T follicular helper cell (primary cell): Measurements from ENCODE around the gene TTLL13.
"Not testable (repeated sequence)": the region's sequence is repeated elsewhere in the genome, so short reads cannot be mapped to it uniquely, and the experiment has no call there.

Source experiments
- DNase-seq: peaks from one replicate; pipeline ENCODE4 v3.0.0-alpha.2; 2020; ENCODE audit warnings: low read depth

TTLL13 gene

DNA sequence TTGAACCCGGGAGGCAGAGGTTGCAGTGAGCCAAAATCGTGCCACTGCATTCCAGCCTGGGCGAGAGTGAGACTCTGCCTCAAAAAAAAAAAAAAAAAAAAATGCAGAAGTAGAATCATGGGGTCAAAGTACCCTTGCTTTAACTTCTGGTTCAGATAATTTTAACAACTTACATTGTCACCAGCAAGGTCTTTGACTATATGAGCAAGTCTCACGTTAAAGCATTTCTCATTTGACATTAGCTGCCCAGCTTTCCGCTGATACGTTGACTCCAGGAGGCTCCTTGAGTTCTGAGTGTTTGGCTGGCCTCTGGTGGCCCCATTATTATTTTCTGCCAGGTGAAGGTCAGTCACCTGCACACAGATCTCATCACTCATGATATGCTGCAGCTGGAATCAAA, 32.3 kb downstream of the TTLL13 start:
- DNase-seq: not testable (repeated sequence)

DNA sequence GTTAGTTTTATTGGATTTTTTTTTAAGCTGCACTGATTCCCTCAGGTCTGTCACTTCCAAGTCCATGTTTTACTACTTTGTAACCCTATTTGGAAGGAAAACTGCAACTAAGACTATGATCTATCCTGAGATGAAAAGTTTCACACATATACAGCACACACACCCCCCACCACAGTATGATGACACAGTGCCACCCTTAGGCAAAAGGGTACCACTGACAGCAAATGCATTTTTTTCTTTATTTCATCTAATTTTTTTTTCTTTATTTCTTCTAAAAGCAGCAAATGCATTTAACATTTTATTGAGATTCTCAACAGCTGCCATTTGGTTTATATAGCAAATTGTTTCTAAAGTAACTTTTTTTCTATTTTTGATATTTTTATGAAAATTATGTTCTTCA, 37.3 kb downstream of the TTLL13 start:
- peak; percentile 33 for DNase-seq

DNA sequence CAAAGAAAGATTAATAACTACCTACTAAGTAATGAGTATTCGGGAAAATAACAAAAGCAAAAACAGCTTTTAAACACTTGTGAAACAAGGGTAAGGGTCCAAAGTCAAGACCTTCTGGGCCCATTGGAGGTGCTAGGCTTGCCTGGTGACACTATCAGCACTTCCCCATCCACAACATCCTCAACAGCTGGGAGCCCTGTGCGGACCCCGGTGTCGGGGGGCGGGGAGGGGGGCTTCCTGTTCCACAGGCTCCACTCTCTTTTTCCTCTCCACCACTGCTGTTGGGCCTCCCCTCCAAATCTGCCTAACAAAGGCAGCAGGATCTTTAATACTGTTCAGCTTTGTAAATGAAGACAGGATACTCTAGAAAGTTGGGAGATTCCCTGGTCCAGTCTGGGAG, 37.7 kb downstream of the TTLL13 start:
- no peak for DNase-seq

DNA sequence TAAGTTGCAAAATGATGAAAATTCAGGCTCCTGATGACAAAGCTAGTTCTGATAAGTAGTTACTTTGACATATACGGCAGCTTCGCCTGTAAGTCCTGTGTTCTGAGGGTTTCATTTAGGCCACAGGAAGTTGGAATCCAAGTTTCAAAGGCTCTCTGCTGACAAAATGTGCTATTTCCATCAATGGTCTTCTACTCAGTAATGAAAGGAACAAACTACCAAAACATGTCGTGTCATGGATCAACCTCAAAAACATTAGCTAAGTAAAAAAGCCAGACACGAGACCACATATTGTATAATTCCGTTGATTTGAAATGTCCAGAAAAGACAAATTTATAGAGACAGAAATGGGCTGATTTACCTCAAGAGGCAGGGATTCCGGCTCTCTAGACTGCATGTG, 38.6 kb downstream of the TTLL13 start:
- no peak for DNase-seq

DNA sequence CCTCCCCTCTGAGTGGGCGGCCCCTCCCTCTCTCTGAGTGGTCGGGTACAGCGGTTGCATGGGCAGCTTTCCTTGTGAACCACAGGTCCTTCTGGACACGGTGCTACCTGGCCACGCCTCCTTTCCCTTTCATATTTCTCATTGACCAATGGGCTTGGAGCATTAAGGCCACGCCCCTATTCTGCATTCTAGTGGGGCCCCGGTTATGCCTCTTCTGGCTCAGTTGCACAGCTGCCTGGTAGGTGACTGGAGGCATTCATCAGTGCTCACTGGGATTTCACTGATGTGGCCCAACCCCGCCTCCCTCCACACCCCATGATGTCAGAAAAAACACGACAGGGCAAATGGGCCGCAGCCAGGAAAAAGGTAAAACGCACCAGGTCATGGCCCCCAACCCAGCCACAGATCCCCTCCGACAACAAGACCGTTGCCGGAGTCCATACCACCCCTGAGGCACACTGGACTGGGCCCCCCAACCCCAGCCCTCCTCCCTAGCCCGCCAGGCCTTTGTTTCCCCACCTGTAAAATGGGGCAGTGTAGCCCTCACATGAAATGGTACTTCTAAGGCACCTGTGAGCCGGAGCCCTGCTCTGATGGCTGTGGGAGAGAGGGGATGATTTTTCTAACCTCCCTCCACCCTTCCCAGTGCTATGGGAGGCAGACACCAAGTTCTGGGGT, 42.5 kb downstream of the TTLL13 start:
- DNase-seq: no peak

DNA sequence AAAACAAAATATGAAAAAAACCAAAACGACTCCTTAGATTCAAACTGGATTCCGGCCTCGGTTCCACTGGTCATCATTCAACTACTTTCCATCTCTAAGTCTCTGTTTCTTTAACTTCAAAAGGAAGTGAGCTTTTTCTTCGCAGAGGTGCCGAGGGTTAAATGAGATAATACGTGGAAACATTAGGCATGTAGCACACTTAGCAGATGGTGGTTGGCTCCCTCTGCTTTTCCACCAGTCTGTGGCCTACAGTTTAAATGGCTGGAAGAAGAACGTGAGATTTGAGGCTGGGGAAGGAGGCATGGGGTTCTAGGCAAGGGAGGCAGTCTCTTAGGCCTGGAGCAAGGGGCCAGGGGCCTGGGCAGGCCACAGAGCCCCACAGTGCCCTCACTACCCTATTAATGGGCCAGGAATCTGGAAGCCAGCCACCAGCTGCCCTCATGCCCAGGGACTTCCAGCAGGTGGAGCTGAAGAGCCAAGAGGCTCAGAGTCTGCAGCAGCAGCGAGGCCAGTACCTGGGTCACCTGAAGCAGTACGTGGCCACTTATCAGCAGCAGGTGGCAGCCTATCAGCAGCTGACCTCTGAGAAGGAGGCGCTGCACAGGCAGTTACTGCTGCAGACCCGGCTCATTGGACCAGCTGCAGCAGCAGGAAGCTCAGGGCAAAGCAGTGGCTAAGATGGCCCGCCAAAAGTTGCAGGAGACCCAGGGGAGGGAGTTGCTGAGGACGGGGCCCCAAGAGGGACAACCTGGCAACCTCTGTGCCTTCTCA, 43.9 kb downstream of the TTLL13 start:
- DNase-seq: peak; percentile 54

DNA sequence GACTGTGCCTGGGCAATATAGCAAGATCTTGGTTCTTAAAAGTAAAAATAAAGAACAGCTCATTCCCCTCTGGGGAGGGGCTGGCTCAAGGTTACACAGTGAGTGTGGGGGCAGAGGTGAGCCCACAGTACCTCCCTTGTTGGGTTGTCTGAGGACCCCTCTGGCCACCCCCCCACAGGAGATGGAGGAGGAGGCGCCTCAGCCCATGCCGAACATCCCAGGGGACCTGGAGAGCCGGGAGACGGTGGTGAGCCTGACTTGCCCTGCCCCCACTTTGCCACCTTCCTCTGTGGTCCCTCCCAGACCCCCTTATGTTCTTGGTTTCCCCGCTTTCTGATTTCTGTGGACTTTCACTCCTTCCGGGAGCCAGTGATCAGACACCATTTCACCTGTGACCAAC, 44.8 kb downstream of the TTLL13 start:
- no peak for DNase-seq

DNA sequence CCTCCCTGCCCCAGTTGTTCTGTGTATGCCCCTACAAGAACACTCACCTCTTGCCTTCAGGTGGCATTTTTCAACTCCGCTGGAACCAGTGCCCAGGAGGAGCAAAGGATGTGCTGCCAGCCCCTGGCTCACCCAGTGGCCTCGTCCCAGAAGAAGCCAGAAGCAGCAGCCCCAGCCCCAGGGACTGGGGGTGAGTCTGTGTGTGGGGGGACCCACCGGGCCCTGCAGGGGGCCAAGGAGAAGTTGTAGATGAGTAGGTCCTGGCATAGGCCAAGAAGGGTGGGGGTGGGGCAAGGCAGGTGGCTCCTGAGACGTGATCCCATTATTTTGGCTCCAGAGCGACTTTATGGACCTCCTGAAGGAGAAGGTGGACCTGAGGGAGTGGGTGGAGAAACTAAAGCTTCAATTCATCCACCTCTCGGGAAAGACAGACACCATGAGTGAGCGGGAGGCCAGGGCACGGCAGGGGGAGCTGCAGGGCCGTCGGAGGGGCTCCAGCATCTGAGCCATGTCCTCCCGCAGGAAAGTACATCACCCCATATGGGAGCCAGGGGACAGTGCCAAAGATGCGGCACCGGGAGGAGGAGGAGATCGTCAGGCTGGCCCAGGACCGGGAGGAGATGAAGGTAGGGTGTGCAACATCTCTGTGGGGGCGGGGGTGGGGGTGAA, 45.4 kb downstream of the TTLL13 start:
- DNase-seq: no peak

DNA sequence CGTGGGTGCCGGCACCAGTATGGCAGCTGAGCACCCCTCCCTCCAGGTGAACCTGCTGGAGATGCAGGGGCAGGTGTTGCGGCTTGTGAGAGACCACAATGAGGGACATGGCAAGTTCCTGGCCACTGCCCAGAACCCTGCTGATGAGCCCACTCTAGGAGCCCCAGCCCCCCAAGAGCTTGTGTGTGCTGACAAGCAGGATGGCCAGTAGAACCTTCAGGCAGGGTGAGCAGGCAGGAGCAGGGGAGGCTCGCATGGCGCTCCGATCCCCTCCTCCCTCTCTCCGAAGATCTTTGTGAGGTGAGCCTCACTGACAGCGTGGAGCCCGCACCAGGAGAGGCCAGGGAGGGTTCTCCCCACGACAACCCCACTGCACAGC, 45.9 kb downstream of the TTLL13 start:
- DNase-seq: no peak

DNA sequence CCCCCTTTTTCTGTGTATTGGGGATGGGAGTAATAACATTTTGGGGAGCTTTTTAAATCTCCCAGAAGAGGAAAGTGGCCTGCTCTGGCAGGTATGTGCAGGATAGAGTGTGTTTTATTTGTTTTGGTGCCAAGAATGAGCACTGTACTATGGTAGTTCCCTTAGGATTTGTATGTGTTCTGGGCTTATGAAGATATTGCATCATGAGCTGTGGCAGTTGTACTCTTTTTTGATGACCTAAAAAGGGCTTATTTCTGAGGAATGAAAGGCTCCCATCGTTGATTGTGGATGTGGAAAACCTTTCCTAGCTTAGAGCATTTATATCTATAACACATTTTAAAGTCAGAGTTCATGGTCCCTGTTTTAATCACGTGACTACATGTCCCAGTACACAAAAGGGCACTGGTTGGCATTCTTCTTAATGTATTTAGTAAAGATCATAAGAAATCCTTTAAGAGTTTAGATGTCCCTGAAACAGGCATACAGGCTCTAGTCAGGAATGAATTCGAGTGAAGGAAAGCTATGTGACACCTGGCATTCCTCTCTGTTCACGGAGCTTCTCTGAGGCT, 47.0 kb downstream of the TTLL13 start:
- not testable (repeated sequence) for DNase-seq

DNA sequence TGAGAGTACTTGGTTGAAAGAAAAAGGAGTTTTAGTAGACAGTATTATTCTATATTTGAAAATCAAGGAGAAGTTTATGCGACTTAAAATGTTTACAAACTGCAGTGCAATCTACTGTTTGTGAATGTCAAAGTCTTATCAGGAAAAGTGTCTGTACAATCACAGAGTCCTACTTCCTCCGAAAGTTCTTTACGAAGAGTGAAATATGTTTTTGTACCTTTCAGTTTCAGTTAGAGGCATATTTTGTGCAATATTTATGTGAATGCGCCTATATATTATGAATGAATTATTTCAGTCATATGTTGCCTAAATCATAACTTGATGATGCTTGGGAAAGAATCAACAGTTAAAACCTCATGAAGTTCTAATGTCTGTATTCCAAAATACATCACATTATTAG, 47.7 kb downstream of the TTLL13 start:
- no peak for DNase-seq

DNA sequence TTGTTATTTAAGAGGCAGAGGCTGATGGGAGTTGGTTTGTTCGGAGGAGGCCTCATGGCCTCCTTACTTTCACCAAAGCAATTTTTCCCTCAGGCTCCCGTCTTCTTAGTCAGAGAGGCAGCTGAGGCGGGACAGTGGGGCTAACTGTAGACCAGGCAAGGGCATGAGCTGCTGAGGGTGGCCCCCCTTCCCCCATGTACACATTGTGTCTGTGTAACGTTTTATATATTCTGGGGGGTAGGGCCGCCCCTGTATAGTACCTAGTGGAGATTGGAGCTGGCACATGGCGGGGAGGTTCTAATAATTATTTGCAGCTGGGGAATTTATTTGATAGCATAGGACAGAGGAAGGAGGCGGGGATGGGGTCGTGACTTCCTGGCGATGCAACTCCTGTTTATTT, 51.2 kb downstream of the TTLL13 start:
- no peak for DNase-seq

DNA sequence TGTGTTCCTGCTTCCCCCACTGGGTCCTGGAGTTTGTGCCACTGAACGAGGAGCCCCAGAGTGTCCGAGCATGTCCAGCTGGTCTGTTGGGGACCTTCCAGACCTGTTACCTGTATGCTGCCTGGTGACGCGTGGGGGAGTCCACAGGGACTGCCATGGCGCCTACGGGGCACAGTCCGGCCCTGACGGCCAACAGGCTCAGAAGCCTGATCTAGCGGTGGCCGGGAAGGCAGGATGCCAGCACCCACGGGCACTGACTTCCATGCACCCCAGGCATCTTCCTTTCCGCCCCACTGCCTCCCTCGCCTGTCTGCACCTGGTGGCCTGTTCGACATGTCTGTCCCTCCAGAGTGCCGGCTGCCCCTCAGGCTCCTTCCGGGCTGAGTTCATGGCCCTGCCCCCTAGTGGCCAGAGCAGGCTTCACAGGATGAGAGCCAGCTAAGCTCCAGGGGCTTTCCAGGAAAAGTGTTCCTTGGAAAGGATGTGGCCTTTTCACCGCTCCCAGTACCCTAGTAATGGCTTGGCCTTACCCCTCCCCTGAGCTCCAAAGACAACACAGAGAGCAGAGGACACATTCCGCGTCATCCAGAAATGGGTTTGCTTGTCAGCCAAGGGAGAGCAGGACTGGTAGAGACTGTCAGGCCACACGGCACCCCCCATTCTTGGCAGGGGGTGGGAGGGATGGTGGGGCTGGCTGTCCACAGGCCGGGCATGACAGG, 51.8 kb downstream of the TTLL13 start:
- peak; percentile 27 for DNase-seq

DNA sequence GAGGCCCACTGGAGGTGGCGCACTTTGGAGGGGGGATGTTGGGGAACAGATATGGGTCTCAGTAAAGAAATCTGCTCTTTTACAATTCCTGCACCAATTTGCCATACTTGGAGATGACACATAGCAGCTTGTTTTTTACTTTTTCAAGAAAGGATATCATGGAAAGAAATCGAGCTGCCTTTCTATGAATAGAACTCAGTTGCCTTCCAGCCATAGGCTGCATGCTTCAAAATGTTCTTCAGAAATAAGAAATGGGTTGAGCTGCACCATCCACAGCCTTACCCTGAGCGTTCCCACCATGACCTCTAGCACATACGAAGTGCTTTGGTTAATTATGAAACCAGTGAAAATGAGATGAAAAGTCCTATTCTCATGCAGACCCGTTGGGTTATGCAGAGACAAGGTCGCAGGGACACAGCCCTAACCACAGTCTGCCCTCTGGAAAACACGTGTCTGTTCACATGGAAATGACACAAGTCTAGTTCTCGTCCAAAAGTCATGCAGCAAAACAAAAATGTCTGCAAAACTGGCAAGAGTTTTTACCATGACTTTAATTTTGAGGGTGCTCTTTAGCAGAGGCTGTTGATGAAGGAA, 52.4 kb downstream of the TTLL13 start:
- DNase-seq: no peak

DNA sequence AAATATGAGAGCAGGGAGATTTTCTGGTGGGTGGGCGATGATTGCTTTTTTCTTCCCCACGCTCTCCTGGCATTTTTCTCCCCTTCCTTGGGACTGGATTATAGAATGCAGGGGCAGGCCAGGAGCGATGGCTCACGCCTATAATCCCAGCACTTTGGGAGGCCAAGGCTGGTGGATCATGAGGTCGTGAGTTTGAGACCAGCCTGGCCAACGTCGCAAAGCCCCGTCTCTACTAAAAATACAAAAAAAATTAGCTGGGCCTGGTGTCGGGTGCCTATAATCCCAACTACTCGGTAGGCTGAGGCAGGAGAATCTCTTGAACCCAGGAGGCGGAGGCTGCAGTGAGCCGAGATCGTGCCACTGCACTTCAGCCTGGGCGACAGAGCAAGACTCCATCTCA, 56.0 kb downstream of the TTLL13 start:
- not testable (repeated sequence) for DNase-seq

DNA sequence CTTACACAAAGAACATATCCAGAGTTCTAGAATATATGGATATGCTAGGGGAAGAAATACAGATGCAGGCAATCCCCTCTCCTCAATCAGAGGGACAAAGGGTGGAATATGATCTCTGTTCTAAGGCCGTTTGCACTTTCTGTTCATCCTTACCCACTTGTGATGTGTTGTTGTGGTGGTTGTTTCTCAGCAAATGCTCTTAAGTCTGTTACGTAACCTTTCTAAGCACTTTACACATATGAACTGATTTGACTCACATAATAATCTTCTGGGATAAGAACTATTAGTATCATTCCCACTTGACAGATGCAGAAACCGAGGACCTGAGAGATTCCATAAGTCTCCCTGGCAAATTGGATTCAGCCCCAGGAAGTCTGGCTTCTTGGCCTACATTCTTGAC, 56.6 kb downstream of the TTLL13 start:
- DNase-seq: no peak

DNA sequence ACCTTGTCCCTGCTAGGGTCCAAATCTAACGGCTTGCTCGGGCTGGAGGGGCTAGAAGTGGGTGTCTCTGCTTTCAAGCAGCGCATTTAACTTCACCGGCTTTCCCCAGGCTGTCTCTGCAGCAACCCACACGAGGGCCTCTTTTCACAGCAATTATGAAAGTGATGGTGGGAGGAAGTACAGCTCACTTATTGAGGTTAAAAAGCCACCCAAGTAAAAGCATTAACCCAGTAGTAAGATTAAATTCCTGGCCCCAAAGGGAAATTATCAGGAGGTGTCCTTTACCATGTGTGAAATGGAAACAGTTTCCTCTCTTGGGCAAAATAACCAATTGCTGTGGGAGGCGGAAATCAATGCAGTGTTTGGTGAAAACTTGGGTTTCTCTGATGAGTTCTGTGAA, 57.2 kb downstream of the TTLL13 start:
- no peak for DNase-seq

DNA sequence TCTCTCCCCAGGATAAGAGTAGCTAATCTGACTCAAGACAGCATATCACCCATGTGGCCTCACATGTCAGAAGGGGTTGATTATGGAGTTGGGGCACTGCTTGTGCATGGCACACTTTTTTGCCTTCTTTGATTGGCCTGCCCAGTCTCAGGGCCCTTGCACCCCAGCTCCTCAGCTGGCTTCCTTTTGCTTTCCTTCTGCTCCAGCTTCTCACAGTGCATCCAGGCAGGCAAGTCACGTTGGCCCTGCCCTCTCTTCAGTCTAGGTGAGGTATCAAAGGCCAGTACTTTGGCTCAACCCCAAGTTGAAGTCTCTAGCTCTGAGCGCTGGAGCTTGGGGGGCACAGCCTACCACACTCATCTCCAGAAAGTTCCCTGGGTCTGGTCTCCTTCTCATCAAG, 58.3 kb downstream of the TTLL13 start:
- DNase-seq: no peak

DNA sequence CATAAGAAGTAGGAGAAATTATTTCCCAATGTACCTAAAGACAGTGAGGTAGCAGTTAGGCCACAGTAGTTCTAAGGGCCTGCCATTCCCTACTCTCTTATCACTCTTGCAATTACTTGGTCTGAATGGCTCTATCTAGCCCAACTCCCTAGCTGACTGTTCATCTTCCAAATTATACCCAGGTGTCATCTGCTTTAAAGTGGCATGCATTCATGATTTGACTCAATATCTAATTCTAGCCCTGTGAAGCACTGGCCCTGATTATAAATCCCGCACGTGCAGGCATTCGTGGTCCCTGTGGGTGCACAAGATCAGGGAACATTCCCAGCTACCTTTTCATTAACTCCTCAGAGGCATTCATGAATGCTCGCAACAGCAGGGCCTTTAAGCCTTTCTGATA, 59.7 kb downstream of the TTLL13 start:
- no peak for DNase-seq
